Measurements from ENCODE around the gene LONP1.

DNA sequence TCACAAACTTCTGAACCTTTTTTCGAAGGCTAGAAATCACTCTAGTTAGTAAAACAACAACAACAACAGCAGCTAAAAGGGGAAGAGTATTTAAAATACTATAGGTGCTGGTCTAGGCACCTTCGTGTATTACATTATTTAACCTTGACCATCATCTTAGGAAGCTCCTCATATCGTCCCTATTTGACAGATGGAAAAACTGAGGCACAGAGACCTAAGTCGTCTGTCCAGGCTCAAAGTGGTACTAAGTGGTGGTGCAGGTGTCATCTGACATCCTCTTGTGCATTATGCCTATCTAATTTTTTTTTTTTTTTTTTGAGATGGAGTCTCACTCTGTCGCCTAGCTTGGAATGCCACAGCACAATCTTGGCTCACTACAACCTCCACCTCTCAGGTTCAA, 29.6 kb upstream of the LONP1 start:
- TF ChIP-seq, protein P1, sequence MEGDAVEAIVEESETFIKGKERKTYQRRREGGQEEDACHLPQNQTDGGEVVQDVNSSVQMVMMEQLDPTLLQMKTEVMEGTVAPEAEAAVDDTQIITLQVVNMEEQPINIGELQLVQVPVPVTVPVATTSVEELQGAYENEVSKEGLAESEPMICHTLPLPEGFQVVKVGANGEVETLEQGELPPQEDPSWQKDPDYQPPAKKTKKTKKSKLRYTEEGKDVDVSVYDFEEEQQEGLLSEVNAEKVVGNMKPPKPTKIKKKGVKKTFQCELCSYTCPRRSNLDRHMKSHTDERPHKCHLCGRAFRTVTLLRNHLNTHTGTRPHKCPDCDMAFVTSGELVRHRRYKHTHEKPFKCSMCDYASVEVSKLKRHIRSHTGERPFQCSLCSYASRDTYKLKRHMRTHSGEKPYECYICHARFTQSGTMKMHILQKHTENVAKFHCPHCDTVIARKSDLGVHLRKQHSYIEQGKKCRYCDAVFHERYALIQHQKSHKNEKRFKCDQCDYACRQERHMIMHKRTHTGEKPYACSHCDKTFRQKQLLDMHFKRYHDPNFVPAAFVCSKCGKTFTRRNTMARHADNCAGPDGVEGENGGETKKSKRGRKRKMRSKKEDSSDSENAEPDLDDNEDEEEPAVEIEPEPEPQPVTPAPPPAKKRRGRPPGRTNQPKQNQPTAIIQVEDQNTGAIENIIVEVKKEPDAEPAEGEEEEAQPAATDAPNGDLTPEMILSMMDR (IDR thresholded peaks at IDR 0.05), result no peak
- TF ChIP-seq POLR2A (IDR thresholded peaks at IDR 0.05), result no peak
